NCI-H146 (cell line): ENCODE results near the gene LCP1.

Source experiments
- DNase-seq: peaks from one replicate; lab custom pipeline; 2025; lab: John Stamatoyannopoulos, UW

Gene LCP1

DNA sequence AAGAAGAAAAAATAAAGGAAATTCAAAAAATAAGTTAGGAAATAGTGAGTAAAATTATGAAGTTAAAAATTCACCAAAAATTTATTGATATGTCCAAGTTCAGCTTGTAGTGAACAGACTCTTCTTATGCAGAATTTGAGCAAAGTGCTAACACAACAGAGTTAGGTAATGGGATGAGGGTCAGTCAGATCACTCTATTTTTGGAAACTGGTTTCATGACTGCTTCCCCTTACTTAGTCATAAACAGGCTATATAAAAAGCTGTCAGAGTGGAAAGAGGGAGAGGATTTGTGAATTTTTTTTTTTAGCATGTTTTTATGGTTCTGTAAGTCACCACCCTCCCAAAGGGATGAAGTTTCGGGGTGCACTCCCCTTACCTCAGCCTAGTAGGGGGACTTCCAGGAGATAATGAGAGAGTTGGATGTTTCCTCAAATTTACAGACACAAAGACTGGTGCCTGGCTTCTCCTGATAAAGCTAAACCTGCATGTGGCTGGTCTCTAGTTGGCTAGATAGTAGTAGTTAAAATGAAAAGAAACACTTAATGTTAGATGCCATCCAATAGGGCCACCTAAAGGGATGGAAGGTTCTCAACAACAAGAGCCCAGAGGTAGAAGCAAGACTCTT is 81.7 kb downstream of the LCP1 start:
- DNase-seq: no peak

GRCh38 chr13:46097663-46098062 is 84.3 kb downstream of the LCP1 start:
- no peak for DNase-seq

- DNase-seq: peak; percentile 76
Observed at GRCh38 chr13:46097015-46097414, 85.0 kb downstream of the LCP1 start.

DNA sequence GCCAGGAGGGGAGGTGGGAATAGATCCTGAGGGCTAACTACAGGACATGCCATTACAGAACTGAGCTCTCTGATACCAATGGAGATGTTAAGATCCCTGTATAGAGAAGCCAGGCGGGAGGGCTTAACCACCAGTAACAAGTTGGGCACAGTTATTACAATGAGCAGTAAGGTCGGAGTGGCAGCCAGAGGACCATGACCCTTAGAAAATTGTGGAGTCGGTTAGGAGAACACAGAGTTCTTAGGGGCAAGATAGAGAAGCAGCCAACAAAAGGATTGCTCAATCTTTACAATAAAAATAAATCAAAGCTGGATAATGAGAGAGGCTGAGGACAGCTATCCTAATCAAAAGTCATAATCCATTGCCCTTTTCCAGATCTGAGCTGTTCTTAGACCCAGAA is 87.5 kb downstream of the LCP1 start:
- no peak for DNase-seq

DNA sequence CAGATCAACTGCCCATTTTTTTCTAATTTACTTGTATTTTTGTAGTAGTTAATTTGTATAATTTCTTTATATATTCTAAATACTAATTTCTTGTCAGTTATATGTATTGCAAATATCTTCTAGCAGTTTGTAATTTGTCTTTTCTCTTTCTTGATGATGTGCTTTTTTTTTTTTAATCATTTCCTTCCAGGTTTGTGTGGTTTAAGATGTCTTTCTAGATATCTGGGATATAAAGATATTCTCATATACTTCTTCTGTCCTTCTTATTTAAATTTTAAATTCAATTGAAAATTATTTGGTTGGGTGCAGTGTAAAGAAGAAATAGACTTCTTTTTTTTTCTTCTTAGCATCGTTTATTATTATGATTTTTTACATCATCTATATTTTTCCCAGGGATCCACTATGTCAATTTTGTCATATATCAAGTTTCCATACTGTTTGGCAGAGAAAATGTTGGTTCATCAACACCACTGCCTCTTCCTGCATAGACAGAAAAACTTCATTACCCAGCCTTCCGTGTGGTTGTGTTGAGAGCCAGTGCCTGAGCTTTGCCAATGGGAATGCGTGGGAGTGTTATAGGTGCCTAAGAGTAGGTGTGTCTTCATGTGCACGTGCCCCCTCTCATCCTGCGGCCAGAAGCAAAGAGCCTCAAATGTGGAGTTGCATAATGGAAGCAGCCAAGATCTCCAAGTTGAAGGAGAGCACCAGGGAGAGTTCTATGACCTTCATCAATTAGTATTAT is 93.0 kb downstream of the LCP1 start:
- DNase-seq: no peak

- DNase-seq: no peak
Observed at GRCh38 chr13:46087481-46087880, 94.5 kb downstream of the LCP1 start.

- no peak for DNase-seq
Observed at GRCh38 chr13:46086985-46087384, 95.0 kb downstream of the LCP1 start.

- DNase-seq: no peak
Observed at GRCh38 chr13:46086421-46086922, 95.5 kb downstream of the LCP1 start.

- no peak for DNase-seq
Observed at GRCh38 chr13:46085737-46086136, 96.2 kb downstream of the LCP1 start.

GRCh38 chr13:46082324-46082723 is 99.7 kb downstream of the LCP1 start:
- DNase-seq: no peak

DNA sequence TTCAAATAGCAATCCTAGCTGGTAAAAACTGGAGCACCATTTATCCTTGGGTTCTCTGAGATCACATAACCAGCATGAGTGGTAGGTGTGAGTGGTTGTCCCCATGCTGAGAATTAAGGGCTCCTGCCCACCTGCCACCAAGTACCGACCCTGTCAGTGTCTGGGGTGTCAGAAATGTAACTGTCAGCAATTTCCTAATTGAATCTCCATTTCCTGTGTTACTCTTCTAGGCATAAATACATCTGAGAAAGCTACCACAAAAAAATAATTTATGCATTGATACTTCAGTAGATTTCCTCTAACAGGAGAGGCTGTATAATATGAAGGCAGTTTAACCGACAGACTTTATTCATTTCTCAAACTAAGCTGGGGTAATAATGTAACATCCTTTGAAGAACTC is 102.2 kb downstream of the LCP1 start:
- no peak for DNase-seq

GRCh38 chr13:46077265-46077664 is 104.7 kb downstream of the LCP1 start:
- no peak for DNase-seq

- no peak for DNase-seq
Observed at GRCh38 chr13:46076827-46077226, 105.2 kb downstream of the LCP1 start.
